ENCODE results near the gene ABCA2.

GRCh38 chr9:136980669-136981478 lies 47.2 kb downstream of the ABCA2 start:
- no peak for TF ChIP-seq CTCF (IDR thresholded peaks at IDR 0.05)
- TF ChIP-seq POLR2A (IDR thresholded peaks at IDR 0.05): no peak
- TF ChIP-seq POLR2AphosphoS5 (IDR thresholded peaks at IDR 0.05): no peak

All from breast epithelium (tissue), 3 donors.